Keratinocyte (primary cell): ENCODE data around the gene SLC6A9.

Experiments used
- EZH2 ChIP-seq: IDR thresholded peaks from one replicate; pipeline ENCODE4 v1.6.1; 2012; ENCODE audit warnings: inconsistent platforms, mild to moderate bottlenecking, low read length, moderate library complexity
- TF ChIP-seq, protein P1 (sequence below), 3 experiments: IDR thresholded peaks in 1 of 3; conservative IDR thresholded peaks in 1 of 3; optimal IDR thresholded peaks in 1 of 3; 2 replicates in 2 of 3; 3 replicates in 1 of 3; pipeline versions ENCODE3 to v1.5.1; 2011; ENCODE audit warnings: low read length in 3 of 3, mild to moderate bottlenecking in 3 of 3, moderate library complexity in 2 of 3, control low read depth in 1 of 3, inconsistent platforms in 1 of 3; ENCODE audit not compliant: insufficient read depth in 2 of 3; ENCODE audit errors: extremely low read depth in 1 of 3

DNA sequence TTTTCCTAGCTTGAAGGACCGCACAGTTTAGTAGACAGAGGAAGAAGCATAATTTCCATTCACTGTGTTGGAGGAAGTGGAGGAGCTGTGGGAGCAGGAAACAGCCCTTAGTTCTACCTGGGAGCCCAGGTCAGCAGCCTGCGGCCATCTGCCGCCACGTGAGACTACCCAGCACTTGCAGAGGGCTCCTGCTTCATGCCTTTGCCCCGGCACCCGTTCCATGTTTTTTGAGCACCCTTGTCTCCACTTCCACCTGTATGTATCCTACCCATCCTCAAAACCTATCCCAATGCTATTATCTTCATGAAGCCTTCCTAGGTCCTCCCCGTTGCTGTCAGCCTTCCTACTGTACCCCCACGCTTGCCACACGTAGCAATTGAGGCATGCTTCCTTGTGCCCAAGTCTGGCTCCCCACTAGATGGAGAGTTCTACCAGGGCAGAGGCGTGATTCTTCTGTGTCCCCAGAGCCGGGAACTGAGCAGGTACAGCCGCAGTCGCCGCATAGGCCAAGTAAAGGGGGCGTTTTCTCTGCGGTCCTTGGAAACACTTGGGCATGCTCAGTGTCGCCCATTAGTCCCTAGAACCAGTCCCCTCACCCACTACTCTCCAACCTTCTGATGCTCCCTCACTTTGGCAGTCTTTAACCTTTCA lies 1.9 kb downstream of the SLC6A9 start:
- TF ChIP-seq, protein P1, sequence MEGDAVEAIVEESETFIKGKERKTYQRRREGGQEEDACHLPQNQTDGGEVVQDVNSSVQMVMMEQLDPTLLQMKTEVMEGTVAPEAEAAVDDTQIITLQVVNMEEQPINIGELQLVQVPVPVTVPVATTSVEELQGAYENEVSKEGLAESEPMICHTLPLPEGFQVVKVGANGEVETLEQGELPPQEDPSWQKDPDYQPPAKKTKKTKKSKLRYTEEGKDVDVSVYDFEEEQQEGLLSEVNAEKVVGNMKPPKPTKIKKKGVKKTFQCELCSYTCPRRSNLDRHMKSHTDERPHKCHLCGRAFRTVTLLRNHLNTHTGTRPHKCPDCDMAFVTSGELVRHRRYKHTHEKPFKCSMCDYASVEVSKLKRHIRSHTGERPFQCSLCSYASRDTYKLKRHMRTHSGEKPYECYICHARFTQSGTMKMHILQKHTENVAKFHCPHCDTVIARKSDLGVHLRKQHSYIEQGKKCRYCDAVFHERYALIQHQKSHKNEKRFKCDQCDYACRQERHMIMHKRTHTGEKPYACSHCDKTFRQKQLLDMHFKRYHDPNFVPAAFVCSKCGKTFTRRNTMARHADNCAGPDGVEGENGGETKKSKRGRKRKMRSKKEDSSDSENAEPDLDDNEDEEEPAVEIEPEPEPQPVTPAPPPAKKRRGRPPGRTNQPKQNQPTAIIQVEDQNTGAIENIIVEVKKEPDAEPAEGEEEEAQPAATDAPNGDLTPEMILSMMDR (optimal IDR thresholded peaks at IDR 0.05 in 1 of 3, IDR thresholded peaks at IDR 0.05 in 1 of 3, conservative IDR thresholded peaks at IDR 0.05 in 1 of 3; ENCODE audit: extremely low read depth in 1 of 3, insufficient read depth in 2 of 3, low read length in 3 of 3): no peak
- no peak for TF ChIP-seq EZH2
